GM18520 (cell line): ENCODE results near the gene TIMP1.

ENCODE experiments used
- ATAC-seq: cut with Tn5 transposase; IDR thresholded peaks from one replicate; pipeline ENCODE4 v1.9.1; 2021; ENCODE audit not compliant: unreplicated experiment

TIMP1 gene

DNA sequence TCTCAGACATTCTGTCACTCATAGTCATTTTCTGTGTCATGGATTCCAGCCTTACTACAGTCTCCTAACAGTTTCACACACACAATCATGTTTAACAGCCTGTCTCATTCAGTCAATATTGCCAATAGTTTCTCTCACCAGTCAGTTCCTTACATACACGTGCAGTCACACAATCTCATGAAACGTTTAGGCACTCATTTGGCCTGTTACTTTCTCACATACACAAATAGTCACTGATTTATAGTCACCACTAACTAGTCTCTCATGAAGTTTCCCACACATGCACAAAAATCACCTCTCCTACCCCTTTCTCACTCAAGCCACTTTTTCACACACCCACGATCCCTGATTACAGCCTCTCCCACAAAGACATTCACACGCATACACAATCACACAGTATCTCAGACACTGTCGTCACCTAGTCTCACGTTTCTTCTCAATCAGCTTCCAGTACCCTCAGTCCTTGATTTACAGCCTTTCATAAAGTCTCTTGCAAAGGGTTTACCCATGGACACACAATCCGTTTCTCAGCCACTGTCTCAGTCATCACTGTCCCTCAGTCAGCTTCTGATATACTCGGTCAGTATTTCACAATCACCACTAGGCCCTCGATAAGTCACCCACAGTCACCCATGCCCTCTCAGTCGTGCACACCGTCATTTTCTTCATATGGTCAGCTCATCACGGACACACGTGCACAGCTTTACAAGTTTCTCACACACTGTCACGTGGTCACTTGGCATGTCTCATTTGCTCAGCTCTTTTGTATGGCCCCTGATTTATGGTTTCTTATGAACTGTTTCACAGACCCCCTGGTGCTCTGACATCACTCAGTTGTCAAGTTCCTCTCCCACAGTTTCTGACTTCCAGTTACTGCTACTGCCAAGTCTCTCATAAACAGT, 51.7 kb downstream of the TIMP1 start:
- ATAC-seq, result no peak

DNA sequence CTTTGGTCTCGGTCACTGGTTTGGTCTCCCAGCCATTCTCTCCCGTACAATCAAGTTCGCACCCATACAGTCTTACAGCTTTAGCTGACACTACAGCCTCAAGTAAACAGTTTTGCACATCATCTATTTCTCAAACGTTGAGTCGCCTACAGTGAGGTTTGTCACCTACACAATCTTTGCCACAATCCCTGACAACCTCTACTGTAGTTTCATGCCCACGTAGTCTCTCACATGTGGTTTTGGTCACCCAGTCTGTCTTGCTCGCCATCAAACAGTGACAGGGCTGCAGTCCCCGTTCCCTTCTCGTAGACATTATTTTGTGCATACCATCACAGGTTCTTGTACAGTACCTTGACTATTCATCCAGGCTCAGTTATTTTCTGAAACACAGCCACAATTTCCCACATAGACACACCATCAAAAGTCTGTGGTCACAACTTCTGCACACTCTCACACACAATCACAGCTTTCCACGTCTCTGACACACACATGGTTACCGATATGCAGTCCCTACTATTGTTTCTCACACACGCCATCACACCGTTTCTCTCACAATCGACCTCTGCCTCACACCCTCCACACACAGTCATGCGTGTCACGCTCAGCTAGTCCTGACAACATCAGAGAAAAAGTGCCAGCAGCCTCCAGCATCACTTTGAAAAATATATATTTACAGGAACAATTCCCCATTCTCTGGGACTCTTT, 52.8 kb downstream of the TIMP1 start:
- ATAC-seq, result no peak
